Activated naive CD8-positive, alpha-beta T cell treated with anti-CD3 and anti-CD28 coated beads for 36 hours (primary cell): ENCODE measurements around the gene MAPKAP1. TPM values are rescaled to one million over a fixed set of nuclear protein-coding genes. Genes with fewer than 3 reads are reported as not detected.

ENCODE experiments used
- DNase-seq: peaks from one replicate; pipeline ENCODE4 v3.0.0; 2021
- H3K27ac Mint-ChIP-seq: one replicate; pipeline ENCODE4 v1.8.0; 2022; ENCODE audit warnings: mild to moderate bottlenecking, moderate library complexity, mixed read lengths
- H3K27me3 Mint-ChIP-seq: one replicate; pipeline ENCODE4 v1.8.0; 2022; ENCODE audit warnings: mild to moderate bottlenecking, mixed read lengths
- H3K36me3 Mint-ChIP-seq: one replicate; pipeline ENCODE4 v1.8.0; 2021; ENCODE audit warnings: mild to moderate bottlenecking, mixed read lengths
- H3K4me1 Mint-ChIP-seq: one replicate; pipeline ENCODE4 v1.8.0; 2021; ENCODE audit warnings: mixed read lengths
- H3K4me3 Mint-ChIP-seq: one replicate; pipeline ENCODE4 v1.8.0; 2022; ENCODE audit warnings: mild to moderate bottlenecking, moderate library complexity, mixed read lengths
- H3K9me3 Mint-ChIP-seq: one replicate; pipeline ENCODE4 v1.8.0; 2022; ENCODE audit warnings: mixed read lengths
- total RNA-seq, 2 experiments: library from RNA; stranded (reverse); gene quantifications; one replicate each; pipeline ENCODE4 v1.2.3, GENCODE V29; 2021

Gene MAPKAP1
- total RNA-seq, 2 experiments from 2014 or later: 91.8 to 92.2 TPM

- no peak for DNase-seq
- H3K4me3 Mint-ChIP-seq: no peak overlapping the region
- no peaks in the 10 kb centered on the region for H3K27me3 Mint-ChIP-seq
- peaks cover 1% of the 10 kb centered on the region for H3K4me1 Mint-ChIP-seq
- H3K27ac Mint-ChIP-seq: no peak overlapping the region
- no peaks in the 10 kb centered on the region for H3K9me3 Mint-ChIP-seq
- peaks cover 9% of the 10 kb centered on the region for H3K36me3 Mint-ChIP-seq
Observed at GRCh38 chr9:125446561-125447094, 260.4 kb downstream of the MAPKAP1 start.

- H3K4me3 Mint-ChIP-seq: no peak overlapping the region
Observed at GRCh38 chr9:125444956-125445506, 262.0 kb downstream of the MAPKAP1 start.

DNA sequence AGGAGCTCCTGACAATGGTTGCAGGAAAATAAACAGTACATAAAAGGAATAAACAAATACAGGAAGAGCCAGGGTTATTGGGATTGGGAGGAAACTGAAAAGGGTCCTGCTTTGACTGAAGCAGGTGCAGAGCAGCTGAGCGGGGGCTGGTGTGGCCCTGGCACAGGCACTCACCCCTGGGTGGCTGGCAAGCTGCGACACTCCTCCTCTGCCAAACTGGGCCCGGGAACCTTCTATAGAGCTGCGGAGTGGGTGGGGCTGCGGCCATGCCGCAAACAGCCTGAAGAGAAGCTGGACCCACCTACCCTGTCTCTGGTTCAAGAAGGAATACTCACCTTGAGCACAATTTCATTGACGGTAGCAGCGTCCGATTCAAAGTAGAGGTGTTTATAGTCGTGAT, 262.8 kb downstream of the MAPKAP1 start:
- no peaks in the 10 kb centered on the region for H3K4me1 Mint-ChIP-seq
- H3K4me3 Mint-ChIP-seq: no peak overlapping the region
- H3K36me3 Mint-ChIP-seq: peaks cover 3% of the 10 kb centered on the region
- H3K9me3 Mint-ChIP-seq: no peaks in the 10 kb centered on the region
- no peaks in the 10 kb centered on the region for H3K27me3 Mint-ChIP-seq
- DNase-seq: no peak
- no peak overlapping the region for H3K27ac Mint-ChIP-seq

More at GRCh38 chr9:125444956-125445506, 262.0 kb downstream of the MAPKAP1 start:
- no peaks in the 10 kb centered on the region for H3K27me3 Mint-ChIP-seq
- peaks cover 3% of the 10 kb centered on the region for H3K36me3 Mint-ChIP-seq
- H3K9me3 Mint-ChIP-seq: no peaks in the 10 kb centered on the region
- no peak for DNase-seq
- H3K27ac Mint-ChIP-seq: no peak overlapping the region
- no peaks in the 10 kb centered on the region for H3K4me1 Mint-ChIP-seq

DNA sequence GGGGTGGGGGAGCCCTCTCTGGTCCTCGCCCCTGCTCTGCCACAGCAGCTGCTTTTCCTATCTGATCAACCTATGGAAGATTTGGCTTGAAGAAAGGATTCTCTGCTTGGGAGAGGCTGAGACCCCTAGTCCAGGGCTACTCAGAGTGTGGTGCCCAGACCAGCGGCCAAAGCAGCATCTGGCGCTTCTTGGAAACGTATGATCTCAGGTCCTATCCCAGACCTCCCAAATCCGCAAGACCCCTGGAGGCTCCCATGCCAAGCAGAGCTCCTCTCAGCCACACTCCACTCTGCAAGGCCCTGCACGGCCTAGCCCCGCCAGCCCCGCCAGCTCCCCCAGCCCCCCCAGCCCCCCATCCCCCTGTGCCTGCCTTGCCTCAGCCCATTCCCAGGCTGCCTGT, 263.6 kb downstream of the MAPKAP1 start:
- Mint-ChIP-seq H3K9me3 (no peaks in the 10 kb centered on the region), H3K4me3 (no peak overlapping the region), H3K27me3 (no peaks in the 10 kb centered on the region), H3K36me3 (peaks cover 3% of the 10 kb centered on the region), H3K27ac (no peak overlapping the region), H3K4me1 (no peaks in the 10 kb centered on the region)
- DNase-seq: no peak

GRCh38 chr9:125442452-125442851, 264.6 kb downstream of the MAPKAP1 start:
- Mint-ChIP-seq H3K27ac (no peak overlapping the region), H3K36me3 (peaks cover 3% of the 10 kb centered on the region), H3K9me3 (no peaks in the 10 kb centered on the region), H3K4me1 (no peaks in the 10 kb centered on the region), H3K27me3 (no peaks in the 10 kb centered on the region), H3K4me3 (no peak overlapping the region)
- DNase-seq: no peak

DNA sequence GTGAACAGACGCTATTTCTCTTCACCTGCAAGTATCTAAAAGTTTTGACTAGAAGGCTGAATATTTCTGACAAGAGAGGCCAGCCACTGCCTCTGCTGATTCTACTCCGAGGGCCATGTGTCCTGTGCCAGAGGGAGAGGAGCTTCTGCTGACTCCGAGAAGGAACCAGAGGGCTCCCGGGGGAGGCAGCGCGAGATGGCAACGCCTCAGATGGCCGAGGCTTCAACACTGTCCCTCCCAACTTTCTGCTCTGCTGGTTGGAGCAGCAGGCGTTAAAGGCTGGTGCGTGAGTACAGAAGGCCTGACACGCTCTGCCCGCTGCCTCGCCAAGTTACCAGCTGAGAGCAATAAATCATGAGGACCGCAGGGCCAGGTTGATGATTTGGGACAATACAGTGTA, 266.6 kb downstream of the MAPKAP1 start:
- DNase-seq: no peak
- Mint-ChIP-seq H3K4me1 (no peaks in the 10 kb centered on the region), H3K36me3 (peaks cover 3% of the 10 kb centered on the region), H3K27me3 (no peaks in the 10 kb centered on the region), H3K4me3 (no peak overlapping the region), H3K27ac (no peak overlapping the region), H3K9me3 (no peaks in the 10 kb centered on the region)

GRCh38 chr9:125439434-125440272, 267.4 kb downstream of the MAPKAP1 start:
- Mint-ChIP-seq H3K4me3 (no peak overlapping the region), H3K27ac (no peak overlapping the region), H3K27me3 (no peaks in the 10 kb centered on the region), H3K4me1 (no peaks in the 10 kb centered on the region), H3K36me3 (peaks cover 3% of the 10 kb centered on the region), H3K9me3 (no peaks in the 10 kb centered on the region)
- DNase-seq: no peak

- H3K27ac Mint-ChIP-seq: no peak overlapping the region
- H3K4me3 Mint-ChIP-seq: no peak overlapping the region
- no peaks in the 10 kb centered on the region for H3K36me3 Mint-ChIP-seq
- H3K9me3 Mint-ChIP-seq: no peaks in the 10 kb centered on the region
- no peaks in the 10 kb centered on the region for H3K4me1 Mint-ChIP-seq
- no peaks in the 10 kb centered on the region for H3K27me3 Mint-ChIP-seq
- no peak for DNase-seq
Observed at GRCh38 chr9:125438506-125439433, 268.2 kb downstream of the MAPKAP1 start.

DNA sequence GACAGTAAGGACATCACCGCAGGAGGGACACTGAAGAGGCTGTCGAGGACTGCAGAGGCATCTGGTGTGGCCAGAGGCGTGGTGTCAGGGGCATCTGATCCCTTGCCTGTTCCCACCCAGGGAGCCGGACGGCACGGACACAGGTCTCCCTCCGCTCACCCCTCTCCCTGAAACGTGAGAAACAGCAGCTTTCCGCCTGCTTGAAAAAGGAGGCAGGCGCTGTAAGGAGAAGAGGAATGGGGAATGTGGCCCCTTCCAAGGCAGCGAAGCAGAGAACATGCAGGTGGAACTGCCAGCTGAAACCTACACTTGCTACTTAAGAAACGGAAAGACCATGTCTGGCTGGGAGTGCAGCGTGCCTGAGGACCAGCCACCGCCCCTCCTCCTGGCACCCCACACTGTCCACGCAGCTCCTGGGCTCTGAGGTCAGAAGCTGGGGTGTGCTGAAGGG, 269.2 kb downstream of the MAPKAP1 start:
- H3K9me3 Mint-ChIP-seq: no peaks in the 10 kb centered on the region
- H3K27ac Mint-ChIP-seq: no peak overlapping the region
- no peaks in the 10 kb centered on the region for H3K27me3 Mint-ChIP-seq
- no peak for DNase-seq
- no peaks in the 10 kb centered on the region for H3K4me1 Mint-ChIP-seq
- no peaks in the 10 kb centered on the region for H3K36me3 Mint-ChIP-seq
- H3K4me3 Mint-ChIP-seq: no peak overlapping the region

GRCh38 chr9:125436613-125437443, 270.2 kb downstream of the MAPKAP1 start:
- H3K9me3 Mint-ChIP-seq: no peaks in the 10 kb centered on the region
- H3K36me3 Mint-ChIP-seq: no peaks in the 10 kb centered on the region
- H3K27me3 Mint-ChIP-seq: no peaks in the 10 kb centered on the region
- no peaks in the 10 kb centered on the region for H3K4me1 Mint-ChIP-seq
- no peak overlapping the region for H3K27ac Mint-ChIP-seq
- H3K4me3 Mint-ChIP-seq: no peak overlapping the region
- DNase-seq: no peak

GRCh38 chr9:125435776-125436612, 271.0 kb downstream of the MAPKAP1 start:
- Mint-ChIP-seq H3K27me3 (no peaks in the 10 kb centered on the region), H3K4me3 (no peak overlapping the region), H3K4me1 (no peaks in the 10 kb centered on the region), H3K9me3 (no peaks in the 10 kb centered on the region), H3K27ac (no peak overlapping the region), H3K36me3 (no peaks in the 10 kb centered on the region)
- DNase-seq: no peak

- Mint-ChIP-seq H3K36me3 (no peaks in the 10 kb centered on the region), H3K4me3 (no peak overlapping the region), H3K27me3 (no peaks in the 10 kb centered on the region), H3K4me1 (no peaks in the 10 kb centered on the region), H3K27ac (no peak overlapping the region), H3K9me3 (no peaks in the 10 kb centered on the region)
- no peak for DNase-seq
Observed at GRCh38 chr9:125434986-125435775, 271.8 kb downstream of the MAPKAP1 start.

DNA sequence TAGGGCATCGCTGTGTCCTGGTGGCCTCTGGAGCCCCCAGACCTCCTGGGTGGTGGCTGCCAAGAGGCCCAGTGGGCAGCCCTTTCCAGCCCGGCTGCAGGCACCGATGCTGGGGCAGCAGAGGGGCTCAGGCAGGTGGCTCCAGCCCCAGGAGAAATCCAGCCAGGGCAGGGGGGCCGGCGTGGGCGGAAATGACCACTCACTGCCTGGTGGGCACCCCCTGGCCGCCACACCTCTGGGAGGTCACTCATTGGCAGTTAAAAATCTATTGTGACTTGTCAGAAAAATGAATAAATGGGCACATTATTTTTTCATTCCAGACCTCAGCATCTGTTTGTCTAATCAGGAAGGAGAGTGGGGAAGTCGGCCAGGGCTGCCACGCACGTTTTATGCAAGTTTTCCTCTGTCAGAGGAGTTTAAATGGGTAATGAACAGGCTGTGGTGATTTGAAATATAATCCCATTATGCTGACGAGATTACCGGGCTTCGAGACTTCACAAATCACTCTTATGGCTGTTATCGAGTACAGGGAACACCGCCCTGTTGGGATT, 273.5 kb downstream of the MAPKAP1 start:
- Mint-ChIP-seq H3K4me3 (no peak overlapping the region), H3K36me3 (no peaks in the 10 kb centered on the region), H3K27ac (no peak overlapping the region), H3K4me1 (no peaks in the 10 kb centered on the region), H3K27me3 (no peaks in the 10 kb centered on the region), H3K9me3 (no peaks in the 10 kb centered on the region)
- no peak for DNase-seq
